Measurements from ENCODE around the gene PLA2G6.

DNA sequence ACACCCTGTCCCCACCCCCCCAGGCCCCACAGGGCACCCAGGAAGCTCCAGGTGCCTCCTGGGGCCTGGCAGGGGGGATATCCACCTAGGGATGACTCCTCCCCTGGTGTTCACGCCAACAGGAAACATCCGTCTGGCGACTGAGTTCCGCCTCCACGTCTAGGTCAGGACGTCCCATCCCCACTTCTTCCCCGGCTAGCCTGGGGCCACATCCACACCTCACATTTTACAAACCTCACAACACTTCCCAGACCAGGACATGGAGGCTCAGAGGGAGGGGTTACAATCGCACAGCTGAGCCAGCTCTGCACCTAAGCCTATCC, 41.1 kb upstream of the PLA2G6 start:
- TF ChIP-seq POLR2AphosphoS5 (IDR thresholded peaks at IDR 0.05), result peak; percentile 13 to 68 (median 14)
- TF ChIP-seq POLR2A (IDR thresholded peaks at IDR 0.05), result no peak

Measured in breast epithelium (tissue), 3 donors.